Smooth muscle cell (in vitro differentiated cells): ENCODE data around the gene MGP. TPM values are rescaled to one million over a fixed set of nuclear protein-coding genes. Genes with fewer than 3 reads are reported as not detected.
A peak's percentile ranks its signal among the peaks of the same experiment; 100 is the strongest.

Experiments used
- DNase-seq: peaks from one replicate; lab custom pipeline; 2025; ENCODE audit not compliant: unreplicated experiment; lab: John Stamatoyannopoulos, UW
- H2AFZ ChIP-seq: fragments of 200-600 bp; sonication (generic); 2 replicates; pipeline ENCODE4 v1.6.0; 2016; ENCODE audit warnings: antibody characterized with exemption, low read depth, mild to moderate bottlenecking
- H3F3A ChIP-seq: fragments of 200-600 bp; sonication (generic); 2 replicates; pipeline ENCODE4 v1.6.0; 2017; ENCODE audit warnings: antibody characterized with exemption, low read depth
- H3K27ac ChIP-seq: fragments of 200-600 bp; sonication (generic); 2 replicates; pipeline ENCODE4 v1.5.1; 2016; ENCODE audit warnings: low read depth, mild to moderate bottlenecking
- H3K27me3 ChIP-seq: fragments of 200-600 bp; sonication (generic); 2 replicates; pipeline ENCODE4 v1.6.1; 2016; ENCODE audit warnings: low read depth, mild to moderate bottlenecking
- H3K36me3 ChIP-seq: fragments of 200-600 bp; sonication (generic); 2 replicates; pipeline ENCODE4 v1.5.1; 2016; ENCODE audit warnings: low read depth
- H3K4me1 ChIP-seq: fragments of 200-600 bp; sonication (generic); 2 replicates; pipeline ENCODE4 v1.5.1; 2016; ENCODE audit warnings: low read depth
- H3K4me2 ChIP-seq: fragments of 200-600 bp; sonication (generic); 2 replicates; pipeline ENCODE4 v1.6.0; 2016; ENCODE audit warnings: mild to moderate bottlenecking
- H3K4me3 ChIP-seq: fragments of 200-600 bp; sonication (generic); 2 replicates; pipeline ENCODE4 v1.5.1; 2016; ENCODE audit warnings: mild to moderate bottlenecking
- H3K79me2 ChIP-seq: fragments of 200-600 bp; sonication (generic); 2 replicates; pipeline ENCODE4 v1.6.0; 2016; ENCODE audit warnings: low read depth, mild to moderate bottlenecking
- H3K9ac ChIP-seq: fragments of 200-600 bp; sonication (generic); 2 replicates; pipeline ENCODE4 v1.6.0; 2016; ENCODE audit warnings: low read depth
- H3K9me3 ChIP-seq: fragments of 200-600 bp; sonication (generic); replicated peaks from 2 replicates; pipeline ENCODE4 v1.5.1; 2016; ENCODE audit warnings: low read depth
- H4K20me1 ChIP-seq: fragments of 200-600 bp; sonication (generic); 2 replicates; pipeline ENCODE4 v1.6.0; 2016; ENCODE audit warnings: low read depth
- CTCF ChIP-seq: fragments of 200-600 bp; sonication (generic); IDR thresholded peaks from 2 replicates; pipeline ENCODE4 v1.5.1; 2017; ENCODE audit warnings: borderline replicate concordance, mild to moderate bottlenecking, antibody characterized with exemption; ENCODE audit not compliant: insufficient read depth, poor library complexity, severe bottlenecking
- WGBS: methylation state at CpG from one replicate; pipeline ENCODE4 v1.1.7; 2016; ENCODE audit warnings: low lambda C conversion rate; 5-methylcytosine and 5-hydroxymethylcytosine counted together
- polyA plus RNA-seq: library from polyadenylated mRNA; unstranded; fragments of >200 nt; fragmentation: Nextera tagmentation; extraction: Ambion mirVana; gene quantifications from 2 replicates; pipeline ENCODE4 v1.2.1, GENCODE V29; 2016
- total RNA-seq: library from RNA; depleted of rRNA; stranded (reverse); fragments of >200 nt; gene quantifications from 2 replicates; pipeline ENCODE4 v1.2.3, GENCODE V29; 2014

Gene MGP
- total and polyA plus RNA-seq, 2 experiments from 2014 or later, result 173 to 815 TPM

DNA sequence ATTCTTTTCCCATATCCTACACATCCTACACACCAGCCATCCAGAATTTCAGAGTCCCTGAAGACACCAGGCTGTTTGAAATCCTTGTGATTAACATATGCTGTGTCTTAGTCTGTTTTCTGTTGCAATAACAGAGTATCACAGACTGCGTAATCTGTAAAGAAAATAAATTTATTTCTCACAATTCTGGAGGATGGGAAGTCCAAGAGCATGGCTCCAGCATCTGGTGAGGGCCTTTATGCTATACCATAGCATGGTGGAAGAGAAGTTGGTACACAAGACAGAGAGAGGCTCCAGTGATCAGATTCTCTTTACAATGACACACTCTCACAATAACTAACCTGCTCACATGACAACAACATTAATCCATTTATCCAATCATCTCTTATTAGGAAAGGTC lies 46.4 kb downstream of the MGP start:
- Histone ChIP-seq H4K20me1 (no peaks in the 10 kb centered on the region), H3K79me2 (peaks cover 30% of the 10 kb centered on the region), H3K4me1 (peaks cover 3% of the 10 kb centered on the region), H3K9me3 (no peaks in the 10 kb centered on the region), H2AFZ (no peak overlapping the region), H3K27me3 (no peaks in the 10 kb centered on the region), H3K36me3 (no peaks in the 10 kb centered on the region), H3K4me2 (no peak overlapping the region), H3F3A (peaks cover 31% of the 10 kb centered on the region), H3K27ac (peak overlapping the region; percentile 98), H3K4me3 (no peak overlapping the region), H3K9ac (no peak overlapping the region)
- 90% methylated on average over 1 of the region's 1 CpG for WGBS
- TF ChIP-seq CTCF, result no peak
- DNase-seq, result no peak

DNA sequence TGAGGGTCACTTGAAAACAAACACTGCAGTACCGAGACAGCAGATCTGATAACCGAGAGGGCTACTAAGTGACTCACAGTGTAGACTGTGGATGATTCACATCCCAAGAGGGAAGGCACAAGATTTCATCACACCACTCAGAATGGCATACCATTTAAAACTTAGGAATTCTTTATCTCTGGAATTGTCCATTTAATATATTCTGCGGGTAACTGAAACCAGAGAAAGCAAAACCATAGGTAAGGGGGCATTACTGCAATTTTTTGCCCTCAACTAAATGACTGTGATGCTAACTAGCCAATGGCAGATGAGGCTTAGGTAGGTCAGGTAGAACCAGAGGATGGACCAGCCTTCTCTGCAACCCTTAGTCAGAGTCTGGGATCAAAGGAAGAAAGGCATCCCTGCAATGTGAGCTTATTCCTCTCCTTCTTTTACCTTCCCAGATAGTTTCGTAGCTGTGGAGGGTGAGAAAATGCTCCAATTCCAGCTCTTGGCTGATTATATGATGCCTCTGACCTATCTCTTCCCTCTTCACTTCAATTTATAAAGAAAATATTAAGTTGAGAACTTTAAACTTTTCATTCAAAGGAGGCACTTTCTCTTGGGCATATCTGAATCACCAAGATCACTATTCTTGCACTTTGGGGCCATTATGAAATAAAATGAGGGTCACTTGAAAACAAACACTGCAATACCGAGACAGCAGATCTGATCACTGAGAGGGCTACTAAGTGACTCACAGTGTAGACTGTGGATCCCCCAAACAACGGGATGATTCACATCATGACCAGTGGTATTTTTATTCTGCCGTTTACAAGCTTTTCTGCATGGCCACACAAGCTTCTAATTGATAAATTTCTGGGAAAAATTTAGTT lies 49.1 kb downstream of the MGP start:
- Histone ChIP-seq H2AFZ (no peak overlapping the region), H3K27ac (peak overlapping the region; percentile 98), H3K79me2 (peaks cover 26% of the 10 kb centered on the region), H3K9me3 (no peaks in the 10 kb centered on the region), H3F3A (peaks cover 36% of the 10 kb centered on the region), H3K36me3 (no peaks in the 10 kb centered on the region), H3K4me2 (peak overlapping the region; percentile 80), H4K20me1 (no peaks in the 10 kb centered on the region), H3K27me3 (no peaks in the 10 kb centered on the region), H3K4me3 (peak overlapping the region; percentile 26), H3K9ac (peak overlapping the region; percentile 87), H3K4me1 (peaks cover 11% of the 10 kb centered on the region)
- no peak for DNase-seq
- no peak for TF ChIP-seq CTCF
- WGBS, result 3% methylated on average over 7 of the region's 7 CpGs

DNA sequence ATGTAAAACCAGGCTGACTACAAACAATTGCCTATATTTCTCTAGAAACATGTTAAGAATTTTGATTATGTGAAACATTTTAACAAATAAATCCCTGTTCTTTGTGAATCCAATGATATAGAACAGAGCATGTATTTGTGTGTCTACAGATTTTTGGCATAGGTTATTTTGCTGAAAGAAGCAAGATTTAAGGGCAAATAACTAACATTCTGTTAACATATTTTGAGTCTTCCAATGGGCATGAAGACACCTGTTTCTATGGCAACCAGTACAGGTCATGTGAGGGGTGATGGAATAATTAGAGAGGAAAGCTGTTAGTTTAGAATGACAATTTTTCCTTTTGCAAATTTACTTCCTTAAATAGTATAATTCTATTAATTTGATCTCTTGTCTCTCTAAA lies 51.1 kb downstream of the MGP start:
- no peak for DNase-seq
- Histone ChIP-seq H4K20me1 (no peaks in the 10 kb centered on the region), H3K4me3 (no peak overlapping the region), H3K27ac (peak overlapping the region; percentile 98), H3K9ac (peak overlapping the region; percentile 51), H2AFZ (peak overlapping the region; percentile 26), H3F3A (peaks cover 36% of the 10 kb centered on the region), H3K79me2 (peaks cover 6% of the 10 kb centered on the region), H3K4me1 (peaks cover 11% of the 10 kb centered on the region), H3K27me3 (no peaks in the 10 kb centered on the region), H3K4me2 (peak overlapping the region; percentile 80), H3K36me3 (no peaks in the 10 kb centered on the region), H3K9me3 (no peaks in the 10 kb centered on the region)
- no peak for TF ChIP-seq CTCF

DNA sequence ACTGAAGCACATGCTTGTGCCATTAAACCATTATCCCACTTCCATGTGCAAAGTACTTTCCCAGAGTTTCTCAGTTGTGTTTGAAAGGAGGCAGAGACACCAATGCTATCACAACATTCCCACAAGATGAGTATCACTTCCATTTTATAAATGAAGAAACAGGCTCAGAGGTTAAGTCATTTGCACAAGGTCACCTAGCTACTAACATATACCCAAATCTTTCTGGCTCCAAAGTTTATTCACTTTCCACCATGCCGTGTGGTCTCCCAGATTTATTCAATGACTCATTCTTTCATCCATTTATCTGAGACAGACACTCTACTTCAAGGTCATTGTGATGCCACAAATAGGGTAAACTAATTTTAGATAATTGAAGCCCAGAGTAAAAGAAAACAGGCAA lies 51.7 kb downstream of the MGP start:
- no peaks in the 10 kb centered on the region for H4K20me1 ChIP-seq
- H3K4me1 ChIP-seq, result peaks cover 11% of the 10 kb centered on the region
- DNase-seq, result no peak
- no peak overlapping the region for H2AFZ ChIP-seq
- no peaks in the 10 kb centered on the region for H3K27me3 ChIP-seq
- H3K9ac ChIP-seq, result no peak overlapping the region
- no peak for TF ChIP-seq CTCF
- H3K79me2 ChIP-seq, result peaks cover under 1% of the 10 kb centered on the region
- H3K27ac ChIP-seq, result peak overlapping the region; percentile 98
- WGBS, result 9% methylated on average over 1 of the region's 1 CpG
- peak overlapping the region; percentile 80 for H3K4me2 ChIP-seq
- no peaks in the 10 kb centered on the region for H3K36me3 ChIP-seq
- H3F3A ChIP-seq, result peaks cover 36% of the 10 kb centered on the region
- no peaks in the 10 kb centered on the region for H3K9me3 ChIP-seq
- no peak overlapping the region for H3K4me3 ChIP-seq
